Measurements from ENCODE around the gene FUT1.
A peak's percentile ranks its signal among the peaks of the same experiment; 100 is the strongest.

GRCh38 chr19:48724796-48725753 lies 27.4 kb downstream of the FUT1 start:
- peak in 2 of 3 donors; percentile 17 to 27 for TF ChIP-seq POLR2AphosphoS5 (IDR thresholded peaks at IDR 0.05)
- TF ChIP-seq CTCF (IDR thresholded peaks at IDR 0.05) = no peak
- TF ChIP-seq POLR2A (IDR thresholded peaks at IDR 0.05) = no peak
- TF ChIP-seq EP300 (IDR thresholded peaks at IDR 0.05; ENCODE audit: low read depth) = peak; percentile 4
